Ascending aorta (tissue), 2 donors: ENCODE results near the gene ARHGAP9. TPM values are rescaled to one million over a fixed set of nuclear protein-coding genes. Genes with fewer than 3 reads are reported as not detected.
"Not testable (repeated sequence)": the region's sequence is repeated elsewhere in the genome, so short reads cannot be mapped to it uniquely, and the experiment has no call there.

Experiments
- DNase-seq, 2 donors: peaks; one replicate each; pipeline ENCODE4 v3.0.0-alpha.2; 2019; ENCODE audit warnings: low spot score in 2 of 2
- H3K27ac ChIP-seq, 2 donors: fragments of 200-600 bp; sonication (generic); one replicate each; pipeline ENCODE4 v1.5.1; 2016 to 2017; ENCODE audit warnings: mild to moderate bottlenecking in 1 of 2
- H3K27me3 ChIP-seq: fragments of 200-600 bp; sonication (generic); one replicate; pipeline ENCODE4 v1.5.1; 2017
- H3K36me3 ChIP-seq, 2 donors: fragments of 200-600 bp; sonication (generic); one replicate each; pipeline ENCODE4 v1.5.1; 2016
- H3K4me1 ChIP-seq, 2 donors: fragments of 200-600 bp; sonication (generic); one replicate each; pipeline ENCODE4 v1.5.1; 2016 to 2017; ENCODE audit warnings: mild to moderate bottlenecking in 1 of 2
- H3K4me3 ChIP-seq, 2 donors: fragments of 200-600 bp; sonication (generic); one replicate each; pipeline ENCODE4 v1.5.1; 2016 to 2017; ENCODE audit warnings: mild to moderate bottlenecking in 1 of 2
- H3K9me3 ChIP-seq, 2 donors: fragments of 200-600 bp; sonication (generic); one replicate each; pipeline ENCODE4 v1.5.1; 2016
- CTCF ChIP-seq, 3 experiments: fragments of 200-600 bp in 2 of 3; fragments of 450-650 bp in 1 of 3; sonication (generic) in 2 of 3; IDR thresholded peaks; one replicate each; pipeline ENCODE4 v1.5.1; 2016 to 2019; ENCODE audit warnings: antibody characterized with exemption in 3 of 3, mild to moderate bottlenecking in 1 of 3, moderate library complexity in 1 of 3
- intact Hi-C: fragments of 100-400 bp; cut with DNase I; formaldehyde crosslinking; loops from one replicate; pipeline ENCODE4 v1.15.1; 2023
- total RNA-seq: library from RNA; depleted of rRNA; stranded (reverse); fragments of >200 nt; gene quantifications from one replicate; pipeline ENCODE4 v1.1.0, GENCODE V29; 2016

ARHGAP9 gene
- total RNA-seq, 1 donor from 2014 or later, result 21.6 TPM

- intact Hi-C loops, result no loop called here
- H3K9me3 ChIP-seq, result no peaks in the 10 kb centered on the region
- no peaks in the 10 kb centered on the region for H3K27me3 ChIP-seq
- no peak overlapping the region for H3K4me3 ChIP-seq
- DNase-seq, result no peak
- H3K4me1 ChIP-seq, result peaks cover 14 to 27% of the 10 kb centered on the region in 2 donors
- H3K27ac ChIP-seq, result no peak overlapping the region
- H3K36me3 ChIP-seq, result peaks cover 57 to 62% of the 10 kb centered on the region in 2 donors
- no peak for TF ChIP-seq CTCF (IDR thresholded peaks at IDR 0.05)
Measured at GRCh38 chr12:57515934-57516541, 36.4 kb upstream of the ARHGAP9 start.

- Histone ChIP-seq H3K4me1 (peaks cover 13 to 23% of the 10 kb centered on the region in 2 donors), H3K9me3 (no peaks in the 10 kb centered on the region), H3K4me3 (no peak overlapping the region), H3K27me3 (no peaks in the 10 kb centered on the region), H3K27ac (no peak overlapping the region), H3K36me3 (peaks cover 63 to 66% of the 10 kb centered on the region in 2 donors)
- intact Hi-C loops, result no loop called here
- no peak for DNase-seq
- TF ChIP-seq CTCF (IDR thresholded peaks at IDR 0.05), result no peak
Measured at GRCh38 chr12:57515408-57515933, 35.8 kb upstream of the ARHGAP9 start.

GRCh38 chr12:57514720-57515407, 35.2 kb upstream of the ARHGAP9 start:
- Histone ChIP-seq H3K36me3 (peaks cover 64 to 72% of the 10 kb centered on the region in 2 donors), H3K4me3 (no peak overlapping the region), H3K27me3 (no peaks in the 10 kb centered on the region), H3K27ac (no peak overlapping the region), H3K4me1 (peaks cover 13 to 23% of the 10 kb centered on the region in 2 donors), H3K9me3 (no peaks in the 10 kb centered on the region)
- intact Hi-C loops, result no loop called here
- no peak for TF ChIP-seq CTCF (IDR thresholded peaks at IDR 0.05)
- no peak for DNase-seq

GRCh38 chr12:57514246-57514645, 34.6 kb upstream of the ARHGAP9 start:
- H3K4me1 ChIP-seq, result peaks cover 13 to 21% of the 10 kb centered on the region in 2 donors
- DNase-seq, H3K27ac ChIP-seq, intact Hi-C loops, H3K9me3 ChIP-seq, H3K27me3 ChIP-seq, H3K4me3 ChIP-seq: not testable (repeated sequence)
- H3K36me3 ChIP-seq, result peaks cover 70 to 76% of the 10 kb centered on the region in 2 donors

- H3K27ac ChIP-seq, intact Hi-C loops, DNase-seq, H3K4me3 ChIP-seq, H3K27me3 ChIP-seq, H3K9me3 ChIP-seq: not testable (repeated sequence)
- H3K4me1 ChIP-seq, result peaks cover 9 to 15% of the 10 kb centered on the region in 2 donors
- peaks cover 70 to 82% of the 10 kb centered on the region in 2 donors for H3K36me3 ChIP-seq
Measured at GRCh38 chr12:57513677-57514076, 34.0 kb upstream of the ARHGAP9 start.

GRCh38 chr12:57513266-57513665, 33.6 kb upstream of the ARHGAP9 start:
- peaks cover 5 to 11% of the 10 kb centered on the region in 2 donors for H3K4me1 ChIP-seq
- H3K9me3 ChIP-seq, result no peaks in the 10 kb centered on the region
- H3K4me3 ChIP-seq, result no peak overlapping the region
- no peak overlapping the region for H3K27ac ChIP-seq
- TF ChIP-seq CTCF (IDR thresholded peaks at IDR 0.05), result no peak
- no peak for DNase-seq
- intact Hi-C loops, result no loop called here
- peaks cover 70 to 82% of the 10 kb centered on the region in 2 donors for H3K36me3 ChIP-seq
- no peaks in the 10 kb centered on the region for H3K27me3 ChIP-seq
